Breast epithelium (tissue), 4 donors: Measurements from ENCODE around the gene HEATR5A. TPM values are rescaled to one million over a fixed set of nuclear protein-coding genes. Genes with fewer than 3 reads are reported as not detected.
"Not testable (repeated sequence)": the region's sequence is repeated elsewhere in the genome, so short reads cannot be mapped to it uniquely, and the experiment has no call there.

Experiments
- DNase-seq, 2 donors: peaks; one replicate each; pipeline ENCODE4 v3.0.0-alpha.2; 2019; ENCODE audit warnings: low spot score in 2 of 2
- H3K27ac ChIP-seq, 2 donors: fragments of 200-600 bp; sonication (generic) in 1 of 2; one replicate each; pipeline ENCODE4 v1.5.1; 2016 to 2019; ENCODE audit warnings: mild to moderate bottlenecking in 1 of 2
- H3K27me3 ChIP-seq, 2 donors: fragments of 200-600 bp; sonication (generic) in 1 of 2; one replicate each; pipeline versions ENCODE4 v1.5.1 to v1.6.0; 2017 to 2019; ENCODE audit warnings: control low read depth in 1 of 2, mild to moderate bottlenecking in 1 of 2
- H3K36me3 ChIP-seq: fragments of 200-600 bp; one replicate; pipeline ENCODE4 v1.5.1; 2019
- H3K4me1 ChIP-seq, 2 donors: fragments of 200-600 bp; sonication (generic); one replicate each; pipeline ENCODE4 v1.5.1; 2016 to 2019; ENCODE audit warnings: control low read depth in 1 of 2
- H3K4me3 ChIP-seq, 3 donors: fragments of 200-600 bp; sonication (generic); 1 replicate in 2 of 3; 2 replicates in 1 of 3; pipeline ENCODE4 v1.5.1; 2016 to 2019; ENCODE audit warnings: mild to moderate bottlenecking in 3 of 3, moderate library complexity in 2 of 3
- H3K9me3 ChIP-seq, 2 donors: fragments of 200-600 bp; sonication (generic) in 1 of 2; one replicate each; pipeline ENCODE4 v1.5.1; 2016 to 2019; ENCODE audit warnings: control low read depth in 1 of 2
- CTCF ChIP-seq, 3 donors: fragments of 450-650 bp; IDR thresholded peaks; one replicate each; pipeline ENCODE4 v1.5.1; 2016 to 2017; ENCODE audit warnings: antibody characterized with exemption in 3 of 3, mild to moderate bottlenecking in 3 of 3, moderate library complexity in 3 of 3
- POLR2A ChIP-seq: fragments of 450-650 bp; IDR thresholded peaks from one replicate; pipeline ENCODE4 v1.6.1; 2016; ENCODE audit warnings: antibody characterized with exemption, mild to moderate bottlenecking, moderate library complexity
- POLR2AphosphoS5 ChIP-seq, 3 donors: sonication (generic); formaldehyde crosslinking; IDR thresholded peaks; one replicate each; pipeline ENCODE4 v1.6.1; 2017; ENCODE audit warnings: antibody characterized with exemption in 3 of 3
- intact Hi-C: fragments of 100-400 bp; cut with DNase I; formaldehyde crosslinking; loops from one replicate; pipeline ENCODE4 v1.15.1; 2023; ENCODE audit warnings: low total_unique reads
- total RNA-seq, 3 donors: library from RNA; depleted of rRNA; stranded (reverse); fragments of >200 nt; gene quantifications; one replicate each; pipeline ENCODE4 v1.1.0, GENCODE V29; 2016

The HEATR5A gene
- total RNA-seq, 3 donors from 2014 or later, result 24.6 to 43.9 (median 34.7) TPM

- intact Hi-C loops, result no loop called here
- H3K4me1 ChIP-seq, result peaks cover 0 to 8% of the 10 kb centered on the region in 2 donors
- DNase-seq, result no peak
- no peaks in the 10 kb centered on the region for H3K36me3 ChIP-seq
- no peak overlapping the region for H3K4me3 ChIP-seq
- TF ChIP-seq CTCF (IDR thresholded peaks at IDR 0.05), result no peak
- TF ChIP-seq POLR2AphosphoS5 (IDR thresholded peaks at IDR 0.05), result no peak
- TF ChIP-seq POLR2A, result no peak
- no peaks in the 10 kb centered on the region for H3K27me3 ChIP-seq
- H3K9me3 ChIP-seq, result peaks cover 0 to 8% of the 10 kb centered on the region in 2 donors
- no peak overlapping the region for H3K27ac ChIP-seq
These were observed 154.5 kb downstream of the HEATR5A start for GRCh38 chr14:31265701-31266398.

DNA sequence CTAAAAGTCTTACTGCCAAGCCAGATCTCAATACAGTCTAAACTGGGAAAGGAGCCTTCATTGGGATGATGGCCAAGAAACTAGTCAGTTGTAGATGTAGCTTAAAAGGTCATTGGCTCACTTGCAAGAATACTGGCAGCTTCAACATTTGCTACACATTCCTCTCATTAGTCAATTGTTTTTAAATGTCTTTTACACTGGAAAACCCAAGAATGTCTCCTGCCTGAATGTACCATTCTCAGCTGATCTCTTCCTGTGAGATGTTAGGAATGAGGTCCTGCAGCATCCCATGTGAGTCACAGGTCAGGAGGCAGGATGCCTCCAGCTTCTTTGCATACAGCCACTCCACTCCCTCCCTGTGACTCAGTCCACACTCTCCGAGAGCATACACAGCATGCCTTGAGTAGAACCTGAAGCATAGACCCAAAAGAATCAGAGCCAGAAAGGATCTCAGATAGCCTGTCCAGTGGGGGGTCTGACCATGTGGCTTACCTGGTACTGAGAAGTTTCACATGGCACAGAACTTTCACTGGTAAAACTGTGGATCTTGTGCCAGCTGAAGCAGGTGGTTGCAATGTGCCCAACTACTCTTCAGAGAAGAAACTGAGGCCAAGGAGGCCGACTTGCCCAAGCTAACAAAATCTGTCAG, 156.7 kb downstream of the HEATR5A start:
- intact Hi-C loops, result no loop called here
- Histone ChIP-seq H3K27me3 (no peaks in the 10 kb centered on the region), H3K4me3 (no peak overlapping the region), H3K4me1 (peaks cover 0 to 8% of the 10 kb centered on the region in 2 donors), H3K9me3 (no peaks in the 10 kb centered on the region), H3K27ac (peak overlapping the region; percentile 52 to 87), H3K36me3 (no peaks in the 10 kb centered on the region)
- no peak for TF ChIP-seq POLR2A
- no peak for TF ChIP-seq CTCF (IDR thresholded peaks at IDR 0.05)
- TF ChIP-seq POLR2AphosphoS5 (IDR thresholded peaks at IDR 0.05), result peak in 1 of 3 donors; percentile 16
- peak in 1 of 2 donors; percentile 45 for DNase-seq

DNA sequence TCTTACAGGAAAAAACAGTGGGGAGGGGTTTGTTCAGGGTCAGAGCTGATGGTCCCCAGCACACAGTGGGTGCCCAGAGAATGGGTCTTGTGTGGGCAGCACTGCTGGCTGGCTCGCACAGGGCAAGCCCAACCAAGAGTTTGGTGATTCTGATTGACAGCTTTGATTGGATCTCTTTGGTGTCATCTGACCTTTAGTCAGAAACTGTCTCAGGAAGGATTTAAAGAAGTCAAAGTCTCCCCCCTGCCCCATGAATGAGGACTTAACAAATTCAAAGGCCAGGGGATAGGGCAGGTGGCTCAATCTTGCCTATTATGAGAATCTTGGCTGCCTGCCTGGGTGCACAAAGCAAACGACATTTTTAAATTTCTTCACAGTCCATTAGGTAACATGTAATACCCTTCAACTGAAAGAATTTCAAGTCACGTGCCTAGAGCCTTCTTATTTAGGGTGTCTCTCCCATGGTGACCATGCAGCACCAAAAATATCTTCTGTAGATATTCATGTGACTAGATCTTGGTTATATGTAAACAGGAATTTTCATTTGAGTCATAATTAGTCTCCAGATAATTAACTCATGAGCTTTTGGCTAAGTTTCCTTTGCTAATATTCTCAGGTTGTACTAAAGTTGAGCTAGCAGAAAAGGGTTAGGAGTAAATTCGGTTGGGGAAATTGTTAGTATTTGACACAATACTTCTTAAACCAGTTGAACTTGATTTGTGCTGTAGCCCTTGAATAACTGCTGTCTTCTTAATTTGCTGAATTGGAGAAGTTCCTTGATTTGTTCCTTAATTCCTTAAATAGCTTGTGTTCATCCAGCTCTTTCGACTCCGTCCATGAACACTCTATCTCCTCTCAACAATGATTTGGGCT, 158.3 kb downstream of the HEATR5A start:
- peak overlapping the region; percentile 87 to 89 for H3K27ac ChIP-seq
- TF ChIP-seq POLR2AphosphoS5 (IDR thresholded peaks at IDR 0.05) (peak in 1 of 3 donors; percentile 23), CTCF (IDR thresholded peaks at IDR 0.05) (no peak), POLR2A (no peak)
- peaks cover 0 to 8% of the 10 kb centered on the region in 2 donors for H3K4me1 ChIP-seq
- H3K27me3 ChIP-seq, result no peaks in the 10 kb centered on the region
- no peaks in the 10 kb centered on the region for H3K36me3 ChIP-seq
- peak in 1 of 2 donors; percentile 42 for DNase-seq
- intact Hi-C loops, result no loop called here
- H3K9me3 ChIP-seq, result no peaks in the 10 kb centered on the region
- H3K4me3 ChIP-seq, result no peak overlapping the region

DNA sequence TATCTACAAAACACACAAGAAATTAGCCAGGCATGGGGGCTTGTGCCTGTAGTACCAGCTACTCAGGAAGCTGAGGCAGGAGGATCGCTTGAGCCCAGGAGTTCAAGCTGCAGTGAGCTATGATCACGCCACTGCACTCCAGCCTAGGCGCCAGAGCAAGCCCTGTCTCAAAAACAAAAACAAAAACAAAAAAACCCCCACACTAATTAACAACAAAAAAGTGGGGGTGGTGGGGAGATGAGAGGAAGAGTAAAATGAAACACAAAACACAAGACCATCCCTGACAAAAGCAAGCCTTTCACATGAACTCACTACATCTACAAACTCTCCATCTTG, 158.9 kb downstream of the HEATR5A start:
- Histone ChIP-seq H3K27me3 (no peaks in the 10 kb centered on the region), H3K4me3 (no peak overlapping the region), H3K9me3 (no peaks in the 10 kb centered on the region), H3K4me1 (peaks cover 0 to 8% of the 10 kb centered on the region in 2 donors), H3K27ac (peak overlapping the region; percentile 87 to 89), H3K36me3 (no peaks in the 10 kb centered on the region)
- no peak for DNase-seq
- TF ChIP-seq POLR2AphosphoS5 (IDR thresholded peaks at IDR 0.05), result no peak
- no peak for TF ChIP-seq CTCF (IDR thresholded peaks at IDR 0.05)
- no peak for TF ChIP-seq POLR2A
- intact Hi-C loops, result no loop called here

DNA sequence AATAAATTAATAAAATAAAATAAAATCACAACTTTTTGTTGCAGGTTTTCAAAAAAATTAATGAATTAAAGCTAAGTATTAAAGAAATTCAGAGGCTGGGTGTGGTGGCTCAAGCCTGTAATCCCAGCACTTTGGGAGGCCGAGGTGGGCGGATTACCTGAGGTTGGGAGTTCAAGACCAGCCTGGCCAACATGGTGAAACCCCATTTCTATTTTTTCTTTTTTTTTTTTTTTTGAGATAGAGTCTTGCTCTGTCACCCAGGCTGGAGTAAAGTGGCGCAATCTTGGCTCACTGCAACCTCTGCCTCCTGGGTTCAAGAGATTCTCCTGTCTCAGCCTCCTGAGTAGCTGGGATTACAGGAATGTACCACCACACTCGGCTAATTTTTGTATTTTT, 161.3 kb downstream of the HEATR5A start:
- H3K36me3 ChIP-seq, H3K4me3 ChIP-seq, H3K27me3 ChIP-seq, H3K4me1 ChIP-seq, H3K27ac ChIP-seq, DNase-seq, H3K9me3 ChIP-seq, intact Hi-C loops: not testable (repeated sequence)
